GM13977 (cell line): ENCODE data around the gene TSHZ2.

ENCODE experiments used
- DNase-seq: peaks from one replicate; pipeline ENCODE4 v3.0.0; 2012; ENCODE audit warnings: low spot score
- CTCF ChIP-seq: IDR thresholded peaks from 2 replicates; pipeline ENCODE4 v1.5.1; 2012; ENCODE audit warnings: mild to moderate bottlenecking, control low read depth; ENCODE audit not compliant: insufficient read depth; ENCODE audit errors: extremely low read depth, missing control alignments
- in situ Hi-C: fragments of 300-500 bp; cut with MboI; formaldehyde crosslinking; loops from one replicate; pipeline ENCODE4 v1.12.0; 2022; ENCODE audit warnings: low sequenced_read_pairs, low pct_unique_long_range_greater_than_20kb, mixed read lengths, inconsistent platforms; ENCODE audit not compliant: unreplicated experiment

TSHZ2 gene

GRCh38 chr20:53252002-53252401 is 279.8 kb downstream of the TSHZ2 start:
- in situ Hi-C loops: no loop called here
- no peak for DNase-seq
- no peak for TF ChIP-seq CTCF

- no peak for TF ChIP-seq CTCF
- DNase-seq: no peak
- in situ Hi-C loops: no loop called here
Observed at GRCh38 chr20:53253668-53254067, 281.5 kb downstream of the TSHZ2 start.

DNA sequence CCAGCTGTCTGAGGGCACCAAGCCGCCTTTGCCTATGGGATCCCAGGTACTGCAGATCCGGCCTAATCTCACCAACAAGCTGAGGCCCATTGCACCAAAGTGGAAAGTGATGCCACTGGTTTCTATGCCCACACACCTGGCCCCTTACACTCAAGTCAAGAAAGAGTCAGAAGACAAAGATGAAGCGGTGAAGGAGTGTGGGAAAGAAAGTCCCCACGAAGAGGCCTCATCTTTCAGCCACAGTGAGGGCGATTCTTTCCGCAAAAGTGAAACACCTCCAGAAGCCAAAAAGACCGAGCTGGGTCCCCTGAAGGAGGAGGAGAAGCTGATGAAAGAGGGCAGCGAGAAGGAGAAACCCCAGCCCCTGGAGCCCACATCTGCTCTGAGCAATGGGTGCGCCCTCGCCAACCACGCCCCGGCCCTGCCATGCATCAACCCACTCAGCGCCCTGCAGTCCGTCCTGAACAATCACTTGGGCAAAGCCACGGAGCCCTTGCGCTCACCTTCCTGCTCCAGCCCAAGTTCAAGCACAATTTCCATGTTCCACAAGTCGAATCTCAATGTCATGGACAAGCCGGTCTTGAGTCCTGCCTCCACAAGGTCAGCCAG is 283.0 kb downstream of the TSHZ2 start:
- TF ChIP-seq CTCF: no peak
- no peak for DNase-seq
- in situ Hi-C loops: no loop called here

GRCh38 chr20:53258741-53259140 is 286.6 kb downstream of the TSHZ2 start:
- in situ Hi-C loops: no loop called here
- no peak for DNase-seq

GRCh38 chr20:53260168-53260567 is 288.0 kb downstream of the TSHZ2 start:
- in situ Hi-C loops: no loop called here
- DNase-seq: no peak
- no peak for TF ChIP-seq CTCF

More at GRCh38 chr20:53258741-53259140, 286.6 kb downstream of the TSHZ2 start:
- no peak for TF ChIP-seq CTCF

DNA sequence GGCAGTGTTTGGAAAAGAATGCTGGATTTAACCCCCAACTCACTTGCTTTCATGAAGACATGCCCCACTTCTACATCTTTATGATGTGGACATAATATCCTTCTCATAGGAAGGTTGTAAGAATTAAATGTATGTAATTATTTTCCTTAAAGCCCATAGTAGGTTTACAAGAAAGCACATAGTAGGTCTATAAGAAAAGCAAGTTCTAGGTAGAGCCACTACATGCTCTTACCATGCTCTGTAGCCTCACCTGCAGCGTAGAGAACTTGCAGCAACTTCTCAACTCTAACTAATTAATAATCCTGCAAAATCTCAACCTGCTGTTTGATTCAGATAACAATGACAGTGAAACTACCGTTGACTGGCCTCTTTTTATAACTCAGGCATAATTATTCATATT is 288.4 kb downstream of the TSHZ2 start:
- DNase-seq: no peak
- in situ Hi-C loops: no loop called here
- no peak for TF ChIP-seq CTCF
